Spleen (tissue), 7 donors: ENCODE results near the gene EHBP1.

Source experiments
- POLR2A ChIP-seq, 3 donors: fragments of 450-650 bp; IDR thresholded peaks; one replicate each; pipeline ENCODE4 v1.5.1; 2017; ENCODE audit warnings: antibody characterized with exemption in 3 of 3, mild to moderate bottlenecking in 1 of 3
- POLR2AphosphoS5 ChIP-seq, 3 donors: sonication (generic); formaldehyde crosslinking; IDR thresholded peaks; one replicate each; pipeline ENCODE4 v1.5.1; 2017; ENCODE audit warnings: antibody characterized with exemption in 3 of 3
- TF ChIP-seq, protein P1 (sequence below), 11 experiments: fragments of 200-600 bp in 7 of 11; fragments of 450-650 bp in 4 of 11; sonication (generic) in 4 of 11; IDR thresholded peaks in 8 of 11; conservative IDR thresholded peaks in 3 of 11; 1 replicate in 7 of 11; 2 replicates in 4 of 11; pipeline versions ENCODE4 v1.4.0 to v1.8.0; 2016 to 2021; ENCODE audit warnings: antibody characterized with exemption in 11 of 11, inconsistent platforms in 4 of 11, mild to moderate bottlenecking in 1 of 11
- donor health status: DM: no; HTN: no; CAD: no; lungs with moderate emphysema.
- donor health status: DM: no; HTN: no; CAD: no.
- donor health status: DM: no; HTN: no; CAD: no.

DNA sequence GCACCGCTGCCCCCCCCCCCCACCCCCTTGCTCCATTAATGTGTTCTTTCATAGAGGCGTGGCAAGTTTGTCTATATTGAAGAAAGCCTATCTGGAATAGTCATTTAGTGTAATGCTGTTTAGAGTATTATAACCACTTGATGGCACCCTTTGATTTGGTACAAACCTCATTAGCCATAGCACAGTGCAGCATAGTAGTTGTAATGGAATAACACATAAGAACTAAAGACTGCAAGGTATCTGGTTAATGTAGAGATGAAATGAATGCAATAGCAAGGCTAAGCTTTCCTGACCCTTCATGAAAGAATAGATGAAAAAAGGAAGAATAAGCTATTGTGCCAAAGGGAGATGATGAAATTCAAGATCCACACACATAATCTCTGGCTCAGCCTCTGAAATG, 81.9 kb downstream of the EHBP1 start:
- TF ChIP-seq POLR2A (IDR thresholded peaks at IDR 0.05) (no peak), POLR2AphosphoS5 (IDR thresholded peaks at IDR 0.05) (no peak)
- TF ChIP-seq, protein P1, sequence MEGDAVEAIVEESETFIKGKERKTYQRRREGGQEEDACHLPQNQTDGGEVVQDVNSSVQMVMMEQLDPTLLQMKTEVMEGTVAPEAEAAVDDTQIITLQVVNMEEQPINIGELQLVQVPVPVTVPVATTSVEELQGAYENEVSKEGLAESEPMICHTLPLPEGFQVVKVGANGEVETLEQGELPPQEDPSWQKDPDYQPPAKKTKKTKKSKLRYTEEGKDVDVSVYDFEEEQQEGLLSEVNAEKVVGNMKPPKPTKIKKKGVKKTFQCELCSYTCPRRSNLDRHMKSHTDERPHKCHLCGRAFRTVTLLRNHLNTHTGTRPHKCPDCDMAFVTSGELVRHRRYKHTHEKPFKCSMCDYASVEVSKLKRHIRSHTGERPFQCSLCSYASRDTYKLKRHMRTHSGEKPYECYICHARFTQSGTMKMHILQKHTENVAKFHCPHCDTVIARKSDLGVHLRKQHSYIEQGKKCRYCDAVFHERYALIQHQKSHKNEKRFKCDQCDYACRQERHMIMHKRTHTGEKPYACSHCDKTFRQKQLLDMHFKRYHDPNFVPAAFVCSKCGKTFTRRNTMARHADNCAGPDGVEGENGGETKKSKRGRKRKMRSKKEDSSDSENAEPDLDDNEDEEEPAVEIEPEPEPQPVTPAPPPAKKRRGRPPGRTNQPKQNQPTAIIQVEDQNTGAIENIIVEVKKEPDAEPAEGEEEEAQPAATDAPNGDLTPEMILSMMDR (IDR thresholded peaks at IDR 0.05 in 8 of 11, conservative IDR thresholded peaks at IDR 0.05 in 3 of 11): no peak
